HG03432 (cell line): ENCODE measurements around the gene ADGRF1.
"Not testable (repeated sequence)": the region's sequence is repeated elsewhere in the genome, so short reads cannot be mapped to it uniquely, and the experiment has no call there.

Experiments used
- ATAC-seq: cut with Tn5 transposase; IDR thresholded peaks from one replicate; pipeline ENCODE4 v1.9.1; 2021; ENCODE audit warnings: mild to moderate bottlenecking, moderate library complexity; ENCODE audit not compliant: unreplicated experiment

ADGRF1 gene

DNA sequence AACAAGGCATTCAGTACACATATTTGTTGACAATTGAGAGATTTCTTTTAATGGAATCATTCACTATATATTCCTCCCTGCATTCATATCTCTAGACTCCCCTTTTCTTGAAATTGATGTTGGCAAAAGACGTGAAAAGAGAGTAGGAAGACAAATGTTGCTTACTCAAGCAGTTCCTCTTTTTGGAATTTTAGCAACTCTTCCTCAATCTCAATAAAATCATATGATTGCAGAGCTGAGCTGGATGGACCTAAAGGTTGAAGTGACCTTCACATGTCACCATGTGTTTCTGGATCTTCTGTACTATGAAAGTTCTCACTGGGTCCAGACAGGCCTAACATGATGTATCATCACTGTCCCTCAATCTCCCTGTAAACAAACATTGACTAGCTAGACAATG, 18.6 kb downstream of the ADGRF1 start:
- ATAC-seq = no peak

DNA sequence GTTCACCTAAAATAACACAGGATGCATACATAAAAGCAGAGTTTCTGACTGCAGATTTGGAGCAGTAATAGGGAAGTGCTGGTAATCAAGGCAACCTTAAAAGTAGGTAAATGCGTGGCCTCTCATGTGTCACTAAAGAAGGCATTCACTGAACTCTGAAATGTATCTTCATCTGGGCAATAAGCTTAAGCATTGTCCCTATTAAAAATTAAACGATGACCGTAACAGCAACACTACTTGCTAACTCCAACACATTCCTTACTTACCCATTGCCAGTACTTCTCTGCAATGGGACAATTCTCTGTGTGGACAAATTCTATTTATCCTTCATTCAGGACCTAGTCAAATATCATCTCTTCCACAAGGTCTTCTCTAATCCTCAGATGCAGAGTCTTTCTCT, 19.9 kb downstream of the ADGRF1 start:
- ATAC-seq = no peak

DNA sequence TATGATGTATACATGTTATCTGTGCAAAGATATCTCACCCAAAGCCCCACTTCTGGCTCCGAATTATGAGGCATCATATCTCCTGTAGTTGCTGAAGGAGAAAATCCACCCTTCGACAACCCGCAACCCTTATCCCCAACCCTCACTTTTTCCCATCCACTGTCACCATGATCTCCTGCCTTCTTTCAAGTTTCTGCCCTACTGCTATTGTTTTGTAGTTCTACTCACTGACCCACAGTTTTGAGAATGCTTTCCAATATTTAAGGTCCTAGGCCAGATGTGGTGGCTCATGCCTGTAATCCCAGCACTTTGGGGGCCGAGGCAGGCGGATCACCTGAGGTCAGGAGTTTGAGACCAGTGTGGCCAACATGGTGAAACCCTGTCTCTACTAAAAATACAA, 22.2 kb downstream of the ADGRF1 start:
- ATAC-seq = no peak

DNA sequence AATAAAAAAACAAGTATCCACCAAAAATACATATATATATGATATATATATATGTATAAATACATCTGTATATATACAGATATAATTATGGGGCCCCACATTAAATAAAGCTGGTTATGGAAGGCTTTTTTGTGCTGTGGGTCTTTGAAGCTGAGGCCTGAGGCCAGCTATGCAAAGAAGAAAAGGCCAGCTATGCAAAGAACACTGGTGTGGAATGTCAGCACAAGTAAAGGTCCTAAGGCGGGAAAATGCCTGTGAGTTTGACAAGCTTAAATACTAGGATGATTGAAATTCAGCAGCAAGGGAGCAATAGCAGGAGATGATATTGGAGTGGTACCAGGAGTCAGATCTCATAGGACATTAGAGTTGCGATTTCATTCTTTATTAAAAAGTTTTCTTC, 25.2 kb downstream of the ADGRF1 start:
- no peak for ATAC-seq

DNA sequence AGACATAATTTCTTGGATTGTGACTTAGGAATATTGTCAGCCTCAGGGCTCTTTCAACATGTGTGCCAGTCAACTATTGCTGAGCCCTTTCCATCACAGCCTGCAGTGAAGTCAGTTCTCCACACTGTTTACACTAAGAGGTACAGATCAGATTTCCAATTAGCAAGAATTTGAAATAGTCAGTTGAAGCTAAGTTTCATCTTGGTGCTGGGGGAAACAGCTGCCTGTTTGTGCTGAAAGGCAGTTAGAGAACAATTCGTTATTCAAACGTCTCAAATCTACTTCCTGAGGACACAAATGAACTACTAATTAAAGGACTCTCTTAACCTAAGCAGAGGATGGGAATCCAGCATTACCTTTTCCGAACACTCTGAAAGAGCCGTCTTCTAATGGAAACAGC, 25.9 kb downstream of the ADGRF1 start:
- ATAC-seq = no peak

DNA sequence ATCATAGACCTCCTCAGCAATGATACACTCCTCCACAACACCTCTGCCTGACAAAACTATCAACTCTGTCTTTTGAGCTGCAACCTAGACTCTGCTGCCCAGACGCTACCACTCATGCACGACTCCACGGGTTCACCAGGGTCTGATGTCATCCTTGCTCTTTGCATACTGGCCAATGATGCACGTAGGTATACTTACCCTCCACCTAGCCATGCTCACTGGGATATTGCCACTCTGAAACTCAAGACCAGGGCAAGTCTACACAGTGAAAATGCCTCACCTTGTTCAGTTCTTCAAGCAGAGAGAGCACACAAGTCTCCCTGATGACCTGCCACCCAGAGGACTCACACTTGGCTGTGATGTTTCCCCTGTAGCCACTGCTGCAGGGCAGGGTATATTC, 27.7 kb downstream of the ADGRF1 start:
- no peak for ATAC-seq

DNA sequence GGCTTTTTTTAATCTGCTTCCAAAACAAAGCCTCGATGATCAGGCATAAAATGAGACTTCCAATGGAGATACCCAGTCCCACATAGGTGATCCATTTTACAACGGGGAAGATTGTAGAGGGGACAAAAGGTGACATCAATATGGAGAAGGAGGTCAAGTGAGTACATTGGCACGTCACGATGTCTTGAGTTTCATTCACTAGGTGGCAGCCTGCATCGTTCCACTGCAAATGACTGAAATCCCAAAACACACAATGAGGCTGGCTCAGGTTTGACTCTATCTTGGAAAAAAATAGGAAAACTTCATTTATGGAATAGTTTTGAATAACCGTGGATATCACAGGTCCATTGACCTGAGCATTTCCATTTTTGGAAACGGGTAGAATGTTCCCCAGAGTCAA, 32.5 kb downstream of the ADGRF1 start:
- no peak for ATAC-seq

DNA sequence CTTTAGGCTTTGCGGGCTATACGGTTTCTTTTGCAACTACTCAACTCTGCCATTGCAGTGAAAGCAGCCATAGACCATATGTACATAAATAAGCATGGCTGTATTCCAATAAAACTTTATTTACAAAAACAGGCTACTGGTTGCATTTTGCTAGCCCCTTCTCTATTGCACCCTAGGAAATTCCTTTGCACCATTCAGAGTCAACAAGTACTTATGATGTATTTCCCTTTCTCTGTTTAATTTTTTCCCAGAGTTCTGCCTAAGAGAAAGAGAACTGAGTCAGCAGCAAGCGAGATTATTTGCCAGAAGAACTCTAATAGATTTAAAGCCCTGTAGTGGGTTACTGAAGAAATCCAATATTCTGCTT, 33.8 kb downstream of the ADGRF1 start:
- no peak for ATAC-seq

DNA sequence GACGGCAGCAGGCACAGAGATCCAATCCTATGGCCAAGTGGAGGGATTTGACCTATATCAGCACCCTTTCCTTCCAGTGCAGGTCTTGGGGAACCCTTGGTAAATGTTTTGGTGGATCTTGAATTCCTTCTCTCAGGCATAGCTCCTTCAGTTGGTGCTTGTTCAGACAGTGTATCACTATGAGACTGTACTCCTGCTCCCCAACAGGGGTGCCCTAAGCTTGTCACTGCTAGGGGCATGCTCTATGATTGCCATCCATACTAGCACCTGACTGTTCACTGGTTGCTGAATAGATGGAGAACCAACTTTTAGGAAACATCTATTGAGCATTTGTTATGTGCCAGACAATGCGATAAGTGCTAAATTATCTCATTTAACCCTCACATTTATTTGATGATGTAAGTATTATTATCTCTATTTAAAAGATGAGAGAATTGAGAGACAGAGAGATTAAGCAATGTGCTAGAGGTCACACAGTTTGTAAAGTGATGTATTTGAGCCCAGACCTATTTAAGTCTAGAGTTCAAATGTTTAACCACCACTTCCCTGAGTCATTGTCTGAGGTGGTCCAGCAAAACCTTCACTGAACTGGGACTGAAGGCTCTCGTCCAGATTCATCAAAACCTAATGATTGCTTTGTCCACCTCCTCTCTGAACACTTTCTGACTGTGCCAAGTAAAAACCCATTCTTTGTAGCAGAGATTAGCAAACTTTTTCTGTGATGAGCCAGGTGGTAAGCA, 34.3 kb downstream of the ADGRF1 start:
- no peak for ATAC-seq

DNA sequence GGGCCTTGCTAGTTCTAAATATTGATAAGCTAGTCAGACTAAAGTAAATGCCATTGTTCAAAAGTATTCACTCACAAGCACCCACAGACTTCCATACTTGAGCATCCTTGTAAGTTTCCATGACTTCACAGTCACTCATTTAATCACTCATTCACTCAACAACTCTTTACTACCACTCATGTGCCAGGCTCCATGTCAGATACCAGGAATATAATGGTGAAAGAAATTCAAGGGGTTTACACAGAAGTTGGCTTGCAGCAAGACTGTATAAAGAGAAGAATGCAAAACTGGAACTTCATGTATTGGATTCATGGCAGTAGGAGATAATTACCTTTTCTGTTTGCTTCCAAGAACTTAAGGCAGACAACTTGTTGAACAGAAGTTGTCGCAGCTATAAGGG, 36.6 kb downstream of the ADGRF1 start:
- no peak for ATAC-seq

DNA sequence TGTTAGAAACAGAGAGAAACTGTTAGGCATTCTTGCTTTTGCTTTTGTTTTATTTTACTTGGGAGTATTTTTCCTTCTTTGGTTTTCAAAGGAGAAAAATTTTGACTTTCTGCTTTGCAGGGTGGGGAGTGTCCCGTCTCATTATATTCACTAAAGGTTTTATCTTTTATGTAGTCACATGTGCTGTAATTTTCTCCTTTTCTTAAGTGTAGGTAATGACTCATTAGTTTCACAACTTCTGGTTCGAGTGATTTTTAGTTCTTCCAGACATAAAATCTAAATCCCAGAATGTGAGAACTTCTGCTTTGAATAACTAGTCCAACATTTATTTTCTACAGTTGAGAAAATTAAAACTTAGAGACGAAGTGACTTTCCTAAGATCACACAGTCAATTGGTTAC, 37.7 kb downstream of the ADGRF1 start:
- no peak for ATAC-seq

DNA sequence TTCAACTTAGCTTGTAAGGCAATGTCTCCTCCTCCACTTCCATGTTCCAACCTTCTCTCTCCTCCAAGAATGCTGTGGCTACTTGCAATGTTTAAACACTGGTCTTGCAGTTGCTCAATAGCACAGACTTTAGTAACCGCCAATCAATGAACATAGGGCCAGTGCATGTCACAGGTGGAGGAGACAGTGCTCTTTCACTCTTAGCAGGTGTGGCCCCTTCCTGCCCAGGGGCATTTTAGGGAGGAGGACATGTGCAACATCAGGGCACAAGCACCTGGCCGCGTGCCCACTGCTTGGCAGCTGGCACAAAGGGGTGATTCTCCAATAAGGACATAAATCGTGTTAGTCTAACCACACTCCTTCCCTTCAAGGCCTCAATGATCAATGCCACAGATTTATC, 41.3 kb downstream of the ADGRF1 start:
- ATAC-seq = no peak

DNA sequence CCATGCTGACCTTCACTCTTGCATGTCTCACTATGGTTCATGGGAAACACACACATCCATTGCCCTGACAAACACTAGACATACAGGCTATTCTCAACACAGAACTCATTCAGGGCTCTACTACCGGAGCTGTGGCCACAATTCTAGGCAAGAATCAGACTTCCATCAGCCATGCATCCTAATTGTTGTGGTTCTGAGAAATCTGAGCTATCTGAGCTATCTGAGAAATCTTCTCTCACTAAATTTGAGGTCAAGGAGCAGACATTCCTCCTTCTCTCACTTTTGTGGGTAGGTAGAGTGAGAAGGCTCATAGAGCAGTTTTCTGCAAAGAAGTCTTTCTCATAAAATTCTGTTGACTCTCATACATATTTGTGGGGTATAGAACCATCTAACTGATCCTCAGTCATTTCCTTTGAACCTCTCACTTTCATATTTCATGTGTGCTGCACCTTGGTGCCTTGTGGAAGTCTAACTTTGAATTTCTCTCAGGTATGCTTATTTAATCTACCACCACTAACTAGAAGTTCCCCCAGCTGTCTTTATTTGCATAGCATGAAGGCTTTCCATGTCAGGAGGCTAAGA, 43.6 kb downstream of the ADGRF1 start:
- no peak for ATAC-seq

DNA sequence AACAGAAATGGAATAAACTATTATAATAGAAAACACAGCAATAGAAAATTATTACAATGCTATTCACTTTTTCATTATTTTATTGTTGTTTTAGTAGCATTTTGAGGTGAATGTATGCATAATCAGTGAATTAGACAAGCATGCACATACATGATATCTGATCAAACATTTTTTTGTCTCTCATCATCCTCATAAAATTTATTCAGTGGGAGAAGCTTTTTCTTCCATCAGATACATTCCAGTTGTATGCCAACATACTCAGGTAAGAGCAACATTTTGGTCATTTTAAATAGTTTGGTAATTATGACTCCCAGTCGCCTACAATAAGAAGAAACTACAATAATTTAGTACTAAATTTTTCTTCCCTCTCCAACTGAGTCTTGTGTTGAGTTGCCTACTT, 44.5 kb downstream of the ADGRF1 start:
- no peak for ATAC-seq

DNA sequence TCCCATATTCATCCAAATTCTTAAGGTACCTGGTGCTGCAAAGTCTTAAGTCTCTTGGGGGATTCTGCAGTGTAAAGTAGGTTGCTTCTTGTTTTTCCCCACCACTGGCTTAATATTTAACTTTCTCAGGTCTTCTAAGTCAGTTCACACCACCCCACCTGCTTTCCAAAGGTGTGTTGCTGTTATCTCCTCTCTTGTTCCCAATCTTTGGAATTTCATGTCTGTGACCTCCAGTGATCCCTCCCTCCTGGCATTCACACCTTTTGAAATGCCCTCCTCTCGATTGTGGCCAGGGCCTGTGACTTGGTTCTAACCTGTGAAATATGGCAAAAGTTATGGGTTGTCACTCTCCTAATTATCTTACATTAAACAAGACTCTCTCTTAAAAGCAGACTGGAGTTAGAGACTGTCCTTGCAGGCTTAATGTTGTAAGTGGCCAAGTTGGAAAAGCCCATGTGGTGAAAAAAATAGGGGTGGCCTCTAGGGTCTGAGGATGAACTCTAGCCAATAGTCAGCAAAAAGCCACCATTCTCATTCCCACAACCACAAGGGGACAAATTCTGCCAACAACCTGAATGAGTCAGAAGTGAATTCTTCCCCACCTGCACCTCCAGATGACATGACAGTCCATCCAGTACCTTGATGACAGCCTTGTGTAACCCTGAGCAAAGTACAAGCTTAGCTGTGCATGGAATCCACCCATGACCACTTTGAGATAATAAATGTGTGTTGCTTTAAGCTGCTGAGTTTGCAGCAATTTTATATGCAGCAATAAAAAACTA, 45.1 kb downstream of the ADGRF1 start:
- ATAC-seq = no peak

DNA sequence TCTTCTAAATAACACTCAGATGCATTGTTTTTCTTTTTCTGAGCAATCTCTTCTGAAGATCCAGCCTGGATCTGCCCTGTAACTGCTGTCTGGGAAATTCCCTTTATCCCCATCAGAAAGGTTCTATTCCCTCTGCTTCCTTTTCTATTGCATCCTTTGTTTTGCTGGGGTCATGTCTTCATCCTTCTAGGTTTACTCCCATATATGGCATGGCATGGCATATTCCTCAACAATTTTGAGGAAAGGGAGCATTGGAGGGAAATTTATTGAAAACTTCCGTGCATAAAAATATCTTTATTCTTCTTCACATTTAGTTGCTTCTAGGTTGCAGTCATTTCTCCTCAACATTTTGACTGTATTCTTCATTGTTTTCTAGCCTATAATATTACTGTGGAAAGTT, 47.2 kb downstream of the ADGRF1 start:
- ATAC-seq = no peak

DNA sequence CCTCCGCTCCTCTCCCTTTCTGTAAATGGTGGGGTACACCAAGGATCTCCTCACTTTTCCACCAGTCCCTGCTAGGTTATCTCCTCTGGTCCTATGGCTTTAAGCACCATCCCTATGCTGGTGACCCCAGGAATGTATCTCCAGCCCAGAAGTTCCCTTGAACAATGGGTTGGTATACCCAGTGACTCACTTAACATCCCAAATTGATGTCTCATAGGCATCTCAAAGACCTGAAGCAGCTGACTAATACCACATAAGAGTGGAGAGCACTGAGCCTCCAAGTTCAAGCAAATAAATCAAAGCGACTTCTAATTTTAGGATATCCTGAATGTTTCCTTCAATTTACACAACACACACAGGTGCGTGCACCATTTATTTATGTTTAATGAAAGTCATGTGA, 48.3 kb downstream of the ADGRF1 start:
- no peak for ATAC-seq

DNA sequence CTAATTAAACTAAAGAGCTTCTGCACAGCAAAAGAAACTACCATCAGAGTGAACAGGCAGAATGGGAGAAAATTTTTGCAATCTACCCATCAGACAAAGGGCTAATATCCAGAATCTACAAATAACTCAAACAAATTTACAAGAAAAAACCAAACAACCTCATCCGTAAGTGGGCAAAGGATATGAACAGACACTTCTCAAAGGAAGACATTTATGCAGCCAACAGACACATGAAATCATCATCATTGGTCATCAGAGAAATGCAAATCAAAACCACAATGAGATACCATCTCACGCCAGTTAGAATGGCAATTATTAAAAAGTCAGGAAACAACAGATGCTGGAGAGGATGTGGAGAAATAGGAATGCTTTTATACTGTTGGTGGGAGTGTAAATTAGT, 49.7 kb downstream of the ADGRF1 start:
- not testable (repeated sequence) for ATAC-seq

DNA sequence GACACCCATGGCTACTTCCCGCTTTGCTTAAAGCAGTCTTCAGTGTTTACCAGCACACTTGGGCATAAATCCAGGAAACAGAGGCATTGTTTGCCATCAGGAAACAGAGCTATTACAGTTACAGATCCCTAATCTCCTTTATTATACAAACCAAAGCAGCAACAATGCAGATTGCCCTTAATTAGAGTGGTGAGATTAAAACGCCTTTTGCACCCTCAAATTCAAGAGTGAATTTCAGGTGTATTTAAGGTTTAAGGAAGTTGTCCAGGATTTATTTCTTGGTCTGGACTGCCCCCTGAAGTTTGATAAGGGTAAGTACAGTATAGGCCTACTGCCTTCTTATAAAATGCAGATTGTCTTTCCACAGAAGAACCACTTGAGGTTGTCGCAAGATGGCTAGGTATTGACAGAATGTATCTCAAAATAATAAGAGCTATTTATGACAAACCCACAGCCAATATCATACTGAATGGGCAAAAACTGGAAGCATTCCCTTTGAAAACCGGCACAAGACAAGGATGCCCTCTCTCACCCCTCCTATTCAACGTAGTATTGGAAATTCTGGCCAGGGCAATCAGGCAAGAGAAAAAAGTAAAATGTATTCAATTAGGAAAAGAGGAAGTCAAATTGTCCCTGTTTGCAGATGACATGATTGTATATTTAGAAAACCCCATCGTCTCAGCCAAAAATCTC, 51.2 kb downstream of the ADGRF1 start:
- not testable (repeated sequence) for ATAC-seq

DNA sequence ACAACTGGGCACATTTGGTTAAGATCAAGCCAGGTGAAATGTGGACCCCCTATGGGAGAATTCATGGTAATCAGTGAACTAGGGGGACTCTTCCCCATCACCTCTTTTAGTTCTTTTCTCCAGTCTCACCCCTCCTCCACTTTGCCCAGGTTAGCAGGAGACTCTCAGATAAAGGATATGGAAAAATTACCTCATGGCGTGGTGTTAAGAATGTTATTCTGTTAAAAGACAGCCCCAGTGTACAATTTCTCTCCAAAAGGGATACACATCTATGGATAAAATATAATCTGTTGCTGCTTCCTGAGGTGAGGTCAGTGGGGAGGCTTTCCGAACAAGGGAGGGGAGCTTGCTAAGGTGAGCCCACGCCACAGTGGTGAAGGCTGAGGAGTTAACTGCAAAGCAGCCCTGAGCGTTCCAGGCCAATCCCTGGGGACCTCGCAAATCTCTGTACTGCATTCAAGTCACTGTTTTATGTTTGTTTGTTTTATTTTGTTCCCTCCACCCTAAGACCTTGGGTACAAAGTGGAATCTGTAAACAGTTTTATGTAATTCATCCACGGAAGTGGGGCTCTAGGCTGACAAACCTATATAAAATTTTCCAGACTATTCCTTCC, 52.0 kb downstream of the ADGRF1 start:
- ATAC-seq = no peak

DNA sequence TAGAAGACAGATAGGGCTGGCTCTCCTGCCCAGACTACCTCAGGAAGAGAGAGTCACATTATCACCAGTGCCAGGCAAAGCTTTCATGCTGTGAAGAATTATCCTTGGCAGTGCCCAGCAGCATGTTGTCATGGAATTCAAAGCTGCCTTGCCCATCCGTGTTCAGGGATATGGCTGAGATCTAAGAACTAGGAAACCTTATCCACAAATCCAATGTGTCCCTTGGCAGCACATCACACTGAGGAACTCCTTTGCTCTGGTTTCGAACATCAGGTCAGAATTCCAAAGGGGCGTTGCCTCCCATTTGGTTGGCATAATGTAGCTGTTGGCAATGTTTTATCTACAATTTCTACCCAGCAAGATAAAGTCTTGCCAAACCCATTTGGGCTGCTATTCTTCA, 52.7 kb downstream of the ADGRF1 start:
- ATAC-seq = no peak
